ENCODE data around the gene COQ9.

- TF ChIP-seq CTCF (IDR thresholded peaks at IDR 0.05) (no peak), POLR2AphosphoS5 (IDR thresholded peaks at IDR 0.05; ENCODE audit: insufficient read depth in 1 of 2, low read depth in 1 of 2) (no peak)
These were observed 20.0 kb upstream of the COQ9 start for GRCh38 chr16:57427307-57427706.

All from vagina (tissue), 2 donors.